DOHH2 (cell line): ENCODE results near the gene SDCCAG8.

Source experiments
- CTCF ChIP-seq: fragments of 200-600 bp; sonication (generic); IDR thresholded peaks from one replicate; pipeline ENCODE4 v1.5.1; 2014; ENCODE audit warnings: antibody characterized with exemption, mild to moderate bottlenecking, low read depth, low read length; ENCODE audit not compliant: poor library complexity, severe bottlenecking
- EZH2phosphoT487 ChIP-seq: fragments of 200-600 bp; sonication (generic); IDR thresholded peaks from 2 replicates; pipeline ENCODE4 v1.6.1; 2017; ENCODE audit warnings: borderline replicate concordance, mild to moderate bottlenecking, antibody characterized with exemption, low read length, moderate library complexity, mixed read lengths

GRCh38 chr1:243474906-243475305 is 219.1 kb downstream of the SDCCAG8 start:
- TF ChIP-seq CTCF (no peak), EZH2phosphoT487 (no peak)
